K562 (cell line): ENCODE measurements around the gene SYNCRIP. TPM values are rescaled to one million over a fixed set of nuclear protein-coding genes. Genes with fewer than 3 reads are reported as not detected.

Source experiments
- BCL6 ChIP-seq: fragments of 250-450 bp; sonication (Bioruptor Pico); IDR thresholded peaks from 2 replicates; pipeline ENCODE4 v1.4.0; 2020
- HMGN3 ChIP-seq: IDR thresholded peaks from 2 replicates; pipeline ENCODE4 v1.6.1; 2011; ENCODE audit warnings: borderline replicate concordance, low read depth, mild to moderate bottlenecking, mixed read lengths, low read length; ENCODE audit not compliant: insufficient read length; ENCODE audit errors: extremely low read depth
- KDM4B ChIP-seq, 2 experiments: fragments of 450-650 bp in 1 of 2; sonication (generic) in 1 of 2; IDR thresholded peaks; 2 replicates each; pipeline ENCODE4 v1.6.1; 2016 to 2017; ENCODE audit warnings: borderline replicate concordance in 2 of 2, antibody characterized with exemption in 1 of 2, low read depth in 1 of 2, mild to moderate bottlenecking in 1 of 2
- MAZ ChIP-seq, 2 experiments: fragments of 450-650 bp in 1 of 2; sonication (generic) in 1 of 2; formaldehyde crosslinking; IDR thresholded peaks in 1 of 2; conservative IDR thresholded peaks in 1 of 2; 2 replicates each; pipeline versions ENCODE4 v1.4.0 to v1.5.0; 2020; ENCODE audit warnings: mild to moderate bottlenecking in 1 of 2, missing genetic modification reagents in 1 of 2
- MTA1 ChIP-seq: fragments of 450-650 bp; IDR thresholded peaks from 2 replicates; pipeline ENCODE4 v1.6.1; 2017; ENCODE audit warnings: borderline replicate concordance
- MTA3 ChIP-seq: fragments of 450-650 bp; formaldehyde crosslinking; IDR thresholded peaks from 2 replicates; pipeline ENCODE4 v1.6.1; 2017; ENCODE audit warnings: mild to moderate bottlenecking, borderline replicate concordance
- NCOA1 ChIP-seq: fragments of 450-650 bp; IDR thresholded peaks from 2 replicates; pipeline ENCODE4 v1.6.1; 2016; ENCODE audit warnings: low read depth
- TEAD4 ChIP-seq, 2 experiments: sonication (generic) in 1 of 2; formaldehyde crosslinking in 1 of 2; IDR thresholded peaks; 2 replicates each; pipeline versions ENCODE4 v1.6.1 to v1.8.0; 2012 to 2022; ENCODE audit warnings: borderline replicate concordance in 1 of 2, inconsistent platforms in 1 of 2, low read length in 1 of 2, mild to moderate bottlenecking in 1 of 2, missing genetic modification reagents in 1 of 2
- TGIF2 ChIP-seq: sonication (generic); formaldehyde crosslinking; IDR thresholded peaks from 2 replicates; pipeline ENCODE4 v1.8.1; 2022; ENCODE audit warnings: mild to moderate bottlenecking, missing genetic modification reagents, moderate library complexity
- ZFP30 ChIP-seq: fragments of 250-450 bp; sonication (Bioruptor Pico); IDR thresholded peaks from 2 replicates; pipeline ENCODE4 v1.8.0; 2022; ENCODE audit warnings: moderate library complexity, mild to moderate bottlenecking, inconsistent platforms, borderline replicate concordance
- ZNF561 ChIP-seq: fragments of 450-650 bp; formaldehyde crosslinking; conservative IDR thresholded peaks from 2 replicates; pipeline ENCODE4 v1.4.0; 2020; ENCODE audit warnings: mild to moderate bottlenecking, moderate library complexity
- polyA plus RNA-seq, 8 experiments: library from polyadenylated mRNA; depleted of rRNA in 4 of 8; stranded (reverse) in 5 of 8; unstranded in 3 of 8; fragments of >200 nt; fragmentation: Nextera tagmentation in 2 of 8; fragmentation: Illumina TruSeq in 1 of 8; extraction: Ambion mirVana in 2 of 8; extraction: Trizol in 1 of 8; gene quantifications; 2 replicates each; pipeline versions ENCODE4 v1.2.1 to v1.2.3, GENCODE V29; 2011 to 2014; ENCODE audit warnings: inconsistent platforms in 1 of 8, missing spikeins in 1 of 8
- total RNA-seq, 7 experiments: library from RNA; depleted of rRNA in 6 of 7; stranded (reverse); fragments of >200 nt in 6 of 7; fragmentation: Illumina TruSeq in 2 of 7; extraction: Trizol in 2 of 7; gene quantifications; 2 replicates each; pipeline versions ENCODE4 v1.2.1 to v1.2.3, GENCODE V29; 2011 to 2021; ENCODE audit warnings: low replicate concordance in 1 of 7
- TF ChIP-seq, protein P1 (sequence below): sonication (generic); formaldehyde crosslinking; IDR thresholded peaks from 2 replicates; pipeline ENCODE4 v1.8.0; 2022; ENCODE audit warnings: missing genetic modification reagents, mild to moderate bottlenecking, borderline replicate concordance
- TF ChIP-seq, protein P2 (sequence below): fragments of 450-650 bp; IDR thresholded peaks from 2 replicates; pipeline ENCODE4 v1.6.1; 2017; ENCODE audit warnings: mild to moderate bottlenecking, moderate library complexity
- TF ChIP-seq, protein P3 (sequence below): fragments of 250-450 bp; sonication (Bioruptor Pico); IDR thresholded peaks from 2 replicates; pipeline ENCODE4 v1.8.0; 2022; ENCODE audit warnings: moderate library complexity, mild to moderate bottlenecking, inconsistent platforms

Gene SYNCRIP
- total and polyA plus RNA-seq, 9 of the 15 experiments (the other 6 are each of a cell fraction or from before 2014, with no cell fraction given): 46.5 to 295 (median 140) TPM

DNA sequence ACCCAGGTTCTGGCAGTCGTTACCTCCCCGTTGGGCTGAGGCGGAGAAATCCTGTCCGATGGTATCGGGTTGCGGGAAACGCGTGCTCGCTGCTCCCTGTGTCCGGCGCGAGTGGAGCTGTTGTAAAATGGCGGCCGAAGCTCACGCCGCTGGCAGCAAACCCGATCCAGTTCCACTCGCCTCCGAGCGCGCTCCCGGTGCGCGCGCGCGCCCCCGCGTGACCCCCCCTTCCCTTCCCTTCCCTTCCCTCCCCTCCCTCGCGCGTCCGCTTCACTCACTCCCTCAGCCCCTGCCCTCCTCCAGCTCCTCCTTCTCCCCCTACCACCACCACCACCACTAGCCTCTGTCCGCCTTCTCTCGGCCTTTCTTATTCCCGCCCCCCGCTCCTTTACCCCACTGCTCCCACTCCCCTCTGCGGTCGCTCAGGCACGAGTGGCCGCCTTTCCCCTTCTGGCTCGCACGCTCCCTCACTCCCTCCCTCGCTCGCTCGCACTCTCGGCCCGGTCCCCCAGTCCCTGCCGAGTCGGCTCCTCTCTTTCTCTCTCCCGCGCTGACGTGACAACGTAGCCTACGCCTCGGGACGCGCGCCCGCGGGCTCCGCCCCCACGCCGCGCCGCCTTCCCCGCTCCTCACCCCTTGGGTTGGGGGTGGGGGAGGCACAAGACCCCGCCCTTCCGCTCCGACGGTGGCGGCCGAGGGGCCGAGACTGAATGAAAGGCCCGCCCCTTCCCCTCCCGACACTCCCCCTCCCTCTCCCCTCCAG, at the start of gene SYNCRIP (continued):
- TF ChIP-seq TGIF2 (no peak), MTA3 (no peak; the same call in 1 of the 2 replicates), KDM4B (IDR thresholded peaks at IDR 0.05; ENCODE audit: borderline replicate concordance in 2 of 2, low read depth in 1 of 2) (no peak; a peak in 1 of 4 replicates), MTA1 (peak; percentile 83; the same call in 1 of the 2 replicates), ZFP30 (CRISPR knock-in tag) (no peak), TEAD4 (IDR thresholded peaks at IDR 0.05; ENCODE audit: low read length) (no peak; the same call in 1 of the 2 replicates), TEAD4 (CRISPR knock-in tag; IDR thresholded peaks at IDR 0.05; ENCODE audit: borderline replicate concordance) (no peak), MAZ (CRISPR knock-in tag; conservative IDR thresholded peaks at IDR 0.05 in 1 of 2, IDR thresholded peaks at IDR 0.05 in 1 of 2) (peak; percentile 77 to 87), BCL6 (no peak), NCOA1 (peak; percentile 73; the same call in 1 of the 2 replicates), HMGN3 (peak; percentile 67), ZNF561 (CRISPR knock-in tag) (no peak)
- TF ChIP-seq, protein P1, sequence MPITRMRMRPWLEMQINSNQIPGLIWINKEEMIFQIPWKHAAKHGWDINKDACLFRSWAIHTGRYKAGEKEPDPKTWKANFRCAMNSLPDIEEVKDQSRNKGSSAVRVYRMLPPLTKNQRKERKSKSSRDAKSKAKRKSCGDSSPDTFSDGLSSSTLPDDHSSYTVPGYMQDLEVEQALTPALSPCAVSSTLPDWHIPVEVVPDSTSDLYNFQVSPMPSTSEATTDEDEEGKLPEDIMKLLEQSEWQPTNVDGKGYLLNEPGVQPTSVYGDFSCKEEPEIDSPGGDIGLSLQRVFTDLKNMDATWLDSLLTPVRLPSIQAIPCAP (CRISPR knock-in tag): no peak
- TF ChIP-seq, protein P2, sequence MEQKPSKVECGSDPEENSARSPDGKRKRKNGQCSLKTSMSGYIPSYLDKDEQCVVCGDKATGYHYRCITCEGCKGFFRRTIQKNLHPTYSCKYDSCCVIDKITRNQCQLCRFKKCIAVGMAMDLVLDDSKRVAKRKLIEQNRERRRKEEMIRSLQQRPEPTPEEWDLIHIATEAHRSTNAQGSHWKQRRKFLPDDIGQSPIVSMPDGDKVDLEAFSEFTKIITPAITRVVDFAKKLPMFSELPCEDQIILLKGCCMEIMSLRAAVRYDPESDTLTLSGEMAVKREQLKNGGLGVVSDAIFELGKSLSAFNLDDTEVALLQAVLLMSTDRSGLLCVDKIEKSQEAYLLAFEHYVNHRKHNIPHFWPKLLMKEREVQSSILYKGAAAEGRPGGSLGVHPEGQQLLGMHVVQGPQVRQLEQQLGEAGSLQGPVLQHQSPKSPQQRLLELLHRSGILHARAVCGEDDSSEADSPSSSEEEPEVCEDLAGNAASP: no peak
- TF ChIP-seq, protein P3, sequence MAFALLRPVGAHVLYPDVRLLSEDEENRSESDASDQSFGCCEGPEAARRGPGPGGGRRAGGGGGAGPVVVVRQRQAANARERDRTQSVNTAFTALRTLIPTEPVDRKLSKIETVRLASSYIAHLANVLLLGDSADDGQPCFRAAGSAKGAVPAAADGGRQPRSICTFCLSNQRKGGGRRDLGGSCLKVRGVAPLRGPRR (CRISPR knock-in tag): no peak
